Measurements from ENCODE around the gene MAP3K13. TPM values are rescaled to one million over a fixed set of nuclear protein-coding genes. Genes with fewer than 3 reads are reported as not detected.

MAP3K13 gene
- total and polyA plus RNA-seq, 7 donors: 2.6 to 7.6 (median 5.0) TPM

DNA sequence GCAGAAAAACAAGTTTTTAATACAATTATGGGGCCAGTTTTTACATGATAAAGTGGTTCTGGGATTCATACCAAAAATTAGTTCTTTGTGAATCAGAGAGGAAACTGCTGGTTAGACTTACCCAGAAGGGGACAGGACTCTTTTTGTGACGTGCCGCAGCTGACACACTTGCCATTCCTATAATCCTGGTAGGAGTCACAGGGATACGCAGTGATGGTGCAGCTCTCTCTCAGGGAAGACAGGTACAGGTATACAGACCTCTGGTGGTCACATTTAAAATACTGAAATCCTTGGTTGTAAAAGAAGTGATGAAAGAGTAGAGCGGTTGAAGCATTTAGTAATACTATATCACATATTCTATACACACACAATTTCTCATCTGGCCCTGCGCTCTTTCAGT is 156.1 kb downstream of the MAP3K13 start:
- ATAC-seq: no peak
- Histone ChIP-seq H3K27ac (no peak overlapping the region), H3K4me3 (no peak overlapping the region), H3K4me1 (no peaks in the 10 kb centered on the region), H3K27me3 (ENCODE audit: insufficient read depth in 3 of 3, low read length in 2 of 3) (peaks cover 0 to 9% (median 3%) of the 10 kb centered on the region in 3 donors), H3K9me3 (no peaks in the 10 kb centered on the region), H3K36me3 (ENCODE audit: insufficient read depth in 1 of 2, low read depth in 1 of 2) (no peaks in the 10 kb centered on the region)
- TF ChIP-seq, protein P1, sequence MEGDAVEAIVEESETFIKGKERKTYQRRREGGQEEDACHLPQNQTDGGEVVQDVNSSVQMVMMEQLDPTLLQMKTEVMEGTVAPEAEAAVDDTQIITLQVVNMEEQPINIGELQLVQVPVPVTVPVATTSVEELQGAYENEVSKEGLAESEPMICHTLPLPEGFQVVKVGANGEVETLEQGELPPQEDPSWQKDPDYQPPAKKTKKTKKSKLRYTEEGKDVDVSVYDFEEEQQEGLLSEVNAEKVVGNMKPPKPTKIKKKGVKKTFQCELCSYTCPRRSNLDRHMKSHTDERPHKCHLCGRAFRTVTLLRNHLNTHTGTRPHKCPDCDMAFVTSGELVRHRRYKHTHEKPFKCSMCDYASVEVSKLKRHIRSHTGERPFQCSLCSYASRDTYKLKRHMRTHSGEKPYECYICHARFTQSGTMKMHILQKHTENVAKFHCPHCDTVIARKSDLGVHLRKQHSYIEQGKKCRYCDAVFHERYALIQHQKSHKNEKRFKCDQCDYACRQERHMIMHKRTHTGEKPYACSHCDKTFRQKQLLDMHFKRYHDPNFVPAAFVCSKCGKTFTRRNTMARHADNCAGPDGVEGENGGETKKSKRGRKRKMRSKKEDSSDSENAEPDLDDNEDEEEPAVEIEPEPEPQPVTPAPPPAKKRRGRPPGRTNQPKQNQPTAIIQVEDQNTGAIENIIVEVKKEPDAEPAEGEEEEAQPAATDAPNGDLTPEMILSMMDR (IDR thresholded peaks at IDR 0.05): no peak
- intact Hi-C loops (cut with DNase I): no loop called here
- 55 to 64% (median 55%) methylated on average over 5 of the region's 5 CpGs for WGBS, 3 donors
- DNase-seq: no peak

DNA sequence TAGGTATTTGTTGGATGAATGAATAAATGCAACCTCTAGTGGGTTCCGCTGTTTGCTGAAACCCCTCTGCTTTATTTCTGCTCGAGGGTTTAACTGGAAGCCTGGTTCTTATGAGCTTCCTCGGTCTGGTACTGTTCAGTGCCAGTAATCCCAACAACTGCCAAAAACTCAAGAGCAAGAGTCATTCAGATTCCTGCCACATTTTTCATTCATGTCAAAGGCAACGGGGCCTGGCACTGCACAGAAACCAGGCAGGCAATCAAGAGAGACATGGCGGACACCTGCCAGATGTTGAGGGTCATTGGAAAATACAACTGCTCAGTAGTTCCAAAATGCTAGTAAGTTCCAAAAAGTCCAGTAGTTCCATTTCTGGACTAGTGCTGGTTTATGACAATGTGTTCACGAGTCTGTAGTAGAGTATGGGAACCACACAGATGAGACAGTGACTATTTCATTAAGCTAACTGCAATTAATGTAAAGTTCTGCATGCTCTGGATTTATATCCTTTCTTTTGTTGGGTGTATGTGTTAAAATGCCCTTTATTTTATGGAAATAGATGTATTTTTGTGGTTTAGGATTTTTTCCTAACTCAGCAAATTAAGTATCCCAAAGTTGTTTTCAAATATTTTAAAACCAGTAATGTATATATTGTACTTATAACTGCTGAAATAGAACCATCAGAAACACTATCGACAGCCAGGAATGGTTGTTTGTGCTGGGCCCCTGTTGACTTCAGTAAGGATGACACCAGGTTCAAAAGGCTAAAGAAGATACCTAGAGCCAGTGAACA is 158.6 kb downstream of the MAP3K13 start:
- no peaks in the 10 kb centered on the region for H3K9me3 ChIP-seq
- ATAC-seq (no peak), DNase-seq (no peak)
- intact Hi-C loops (cut with DNase I): no loop called here
- no peak overlapping the region for H3K4me3 ChIP-seq
- no peaks in the 10 kb centered on the region for H3K36me3 ChIP-seq (ENCODE audit: insufficient read depth in 1 of 2, low read depth in 1 of 2)
- H3K4me1 ChIP-seq: no peaks in the 10 kb centered on the region
- TF ChIP-seq, protein P1 (IDR thresholded peaks at IDR 0.05): no peak
- peaks cover 0 to 12% (median 3%) of the 10 kb centered on the region in 3 donors for H3K27me3 ChIP-seq (ENCODE audit: insufficient read depth in 3 of 3, low read length in 2 of 3)
- 76 to 81% (median 78%) methylated on average over 7 of the region's 7 CpGs for WGBS, 3 donors
- no peak overlapping the region for H3K27ac ChIP-seq

DNA sequence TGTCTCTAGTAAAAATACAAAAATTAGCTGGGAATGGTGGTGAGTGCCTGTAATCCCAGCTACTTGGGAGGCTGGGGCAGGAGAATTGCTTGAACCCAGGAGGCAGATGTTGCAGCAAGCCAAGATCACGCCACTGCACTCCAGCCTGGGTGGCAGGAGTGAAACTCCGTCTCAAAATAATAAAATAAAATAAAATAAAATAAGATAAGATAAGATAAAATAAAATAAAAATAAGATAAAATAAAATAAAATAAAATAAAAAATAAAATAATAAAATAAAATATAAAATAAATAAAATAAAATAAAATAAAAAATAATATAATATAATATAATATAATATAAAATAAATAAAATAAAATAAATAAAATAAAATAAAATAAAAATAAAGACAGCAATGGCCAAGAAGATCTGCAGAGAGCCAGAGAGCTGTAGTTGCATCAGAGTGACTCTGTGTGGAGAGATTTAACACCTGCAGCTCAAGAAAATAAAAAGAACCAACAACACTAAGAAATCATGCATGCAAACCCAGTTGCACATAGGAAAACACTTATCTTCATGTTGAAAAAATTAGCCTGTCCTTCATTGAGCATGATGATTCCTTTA is 163.5 kb downstream of the MAP3K13 start:
- Histone ChIP-seq H3K4me3 (no peak overlapping the region), H3K27me3 (ENCODE audit: insufficient read depth in 3 of 3, low read length in 2 of 3) (peaks cover 0 to 3% (median under 1%) of the 10 kb centered on the region in 3 donors), H3K4me1 (no peaks in the 10 kb centered on the region), H3K27ac (no peak overlapping the region), H3K9me3 (no peaks in the 10 kb centered on the region), H3K36me3 (ENCODE audit: insufficient read depth in 1 of 2, low read depth in 1 of 2) (no peaks in the 10 kb centered on the region)
- ATAC-seq (no peak), DNase-seq (no peak)
- intact Hi-C loops (cut with DNase I): no loop called here
- TF ChIP-seq, protein P1 (IDR thresholded peaks at IDR 0.05): no peak
- WGBS, 3 donors: 89 to 94% (median 91%) methylated on average over 2 of the region's 2 CpGs

DNA sequence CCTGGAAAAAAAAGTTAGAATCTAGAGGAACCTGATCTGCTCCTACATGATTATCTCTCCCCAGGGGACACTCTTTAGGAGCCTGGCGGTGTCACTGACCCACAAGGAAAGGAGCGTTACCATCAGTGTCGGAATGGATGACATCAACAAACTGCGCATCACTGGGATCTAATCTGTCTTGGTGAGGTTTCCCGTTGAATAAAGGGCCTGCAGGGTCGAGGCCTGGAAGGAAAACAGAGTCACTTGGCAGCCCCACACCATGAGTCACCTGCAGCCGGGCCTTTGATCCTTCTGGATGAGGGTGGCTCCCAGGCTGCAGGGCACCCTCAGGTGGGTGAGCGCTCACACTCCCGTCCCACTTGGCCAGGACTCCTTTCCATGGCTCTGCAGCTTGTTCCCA is 164.4 kb downstream of the MAP3K13 start:
- intact Hi-C loops (cut with DNase I): no loop called here
- TF ChIP-seq, protein P1 (IDR thresholded peaks at IDR 0.05): no peak
- Histone ChIP-seq H3K36me3 (ENCODE audit: insufficient read depth in 1 of 2, low read depth in 1 of 2) (no peaks in the 10 kb centered on the region), H3K4me3 (no peak overlapping the region), H3K4me1 (no peaks in the 10 kb centered on the region), H3K27ac (no peak overlapping the region), H3K9me3 (no peaks in the 10 kb centered on the region), H3K27me3 (ENCODE audit: insufficient read depth in 3 of 3, low read length in 2 of 3) (peaks cover 0 to 3% (median 0%) of the 10 kb centered on the region in 3 donors)
- no peak for DNase-seq
- ATAC-seq: no peak
- 72 to 81% (median 79%) methylated on average over 9 of the region's 9 CpGs for WGBS, 3 donors

All from psoas muscle (tissue), 8 donors.